Activated T-cell treated with anti-CD3 and anti-CD28 coated beads, Interleukin-2, amount 50 U/mL, for 1 hour (primary cell): ENCODE measurements around the gene SEC24B.
"Not testable (repeated sequence)": the region's sequence is repeated elsewhere in the genome, so short reads cannot be mapped to it uniquely, and the experiment has no call there.

Experiments used
- DNase-seq: peaks from one replicate; pipeline ENCODE4 v3.0.0-alpha.2; 2020

SEC24B gene

GRCh38 chr4:109434007-109434971 is 674 bp downstream of the SEC24B start:
- DNase-seq: peak; percentile 46

DNA sequence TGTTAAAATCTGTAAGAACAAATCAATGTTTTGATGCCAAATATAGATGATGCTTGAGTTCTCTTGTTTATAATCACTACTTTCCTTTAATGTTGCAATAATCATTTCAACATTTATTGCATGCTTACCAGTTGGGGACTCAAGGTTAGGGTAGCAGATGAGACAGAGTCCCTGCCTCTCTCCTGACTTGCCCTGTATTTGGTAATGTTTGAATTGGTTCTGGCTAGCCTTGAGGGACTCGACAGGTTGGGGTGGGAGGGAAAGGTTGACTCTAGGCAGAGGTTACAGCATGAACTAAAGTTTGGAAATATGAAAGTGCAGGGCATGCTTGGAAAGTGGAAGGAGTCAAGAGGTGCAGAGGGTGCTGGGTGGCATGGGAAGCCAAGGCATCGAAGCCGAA is 2.0 kb downstream of the SEC24B start:
- no peak for DNase-seq

- no peak for DNase-seq
These were observed 2.9 kb downstream of the SEC24B start for GRCh38 chr4:109436504-109436903.

DNA sequence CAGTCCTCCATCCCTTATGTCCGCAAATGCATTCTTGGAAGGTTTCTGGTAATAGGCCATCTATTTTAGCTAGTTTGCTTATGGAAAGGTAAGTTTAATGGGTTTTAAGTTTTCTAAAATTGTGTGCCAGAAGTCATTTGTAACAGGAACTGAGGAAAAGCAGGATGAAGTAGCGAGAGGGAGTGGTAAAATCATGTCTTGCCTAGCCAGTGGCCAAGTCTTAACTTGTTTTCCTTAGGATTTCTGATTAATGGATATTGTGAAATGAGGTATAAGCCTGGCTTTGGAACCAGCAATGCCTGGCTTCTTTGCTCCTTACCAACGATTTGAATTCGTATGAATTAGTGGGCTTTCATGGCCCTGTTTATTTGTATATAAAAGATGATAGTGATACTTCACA is 7.3 kb downstream of the SEC24B start:
- no peak for DNase-seq

- DNase-seq: no peak
These were observed 8.3 kb downstream of the SEC24B start for GRCh38 chr4:109441862-109442458.

GRCh38 chr4:109444182-109444844 is 10.7 kb downstream of the SEC24B start:
- DNase-seq: no peak

- DNase-seq: no peak
These were observed 13.7 kb downstream of the SEC24B start for GRCh38 chr4:109447278-109447677.

DNA sequence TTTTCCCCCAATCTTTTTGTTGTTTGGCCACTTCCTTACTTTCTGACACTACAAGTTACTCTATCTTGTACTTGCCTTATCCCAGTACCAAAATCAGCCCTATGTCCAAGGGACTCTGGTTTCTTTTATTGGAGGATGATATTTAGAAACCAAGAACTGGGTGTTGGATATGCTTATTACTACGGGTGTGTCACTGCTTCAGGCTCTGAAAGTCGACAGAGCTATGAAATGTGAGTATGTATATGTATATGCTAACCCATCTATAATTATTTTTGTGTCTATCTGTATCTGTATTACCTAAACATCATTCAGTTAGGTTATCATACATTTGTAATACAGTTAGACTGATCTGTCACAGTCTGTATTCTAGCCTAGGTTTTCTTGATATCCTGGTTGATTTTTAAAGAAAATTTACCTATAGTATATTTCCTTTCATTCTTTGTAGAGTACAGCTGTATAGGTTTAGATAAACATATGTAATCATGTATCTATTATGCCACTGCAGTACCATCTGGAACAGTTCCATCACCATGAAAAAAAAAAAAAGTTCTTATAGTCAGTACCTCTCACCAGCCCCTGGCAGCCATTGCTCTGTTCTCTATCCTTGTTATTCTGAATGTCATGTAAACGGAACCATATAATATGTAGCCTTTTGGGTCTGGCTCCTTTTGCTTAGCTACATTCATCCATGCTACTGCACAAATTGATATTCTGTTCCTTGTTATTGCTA is 18.1 kb downstream of the SEC24B start:
- DNase-seq: no peak

GRCh38 chr4:109453110-109453509 is 19.5 kb downstream of the SEC24B start:
- not testable (repeated sequence) for DNase-seq

GRCh38 chr4:109462297-109462696 is 28.7 kb downstream of the SEC24B start:
- DNase-seq: no peak

DNA sequence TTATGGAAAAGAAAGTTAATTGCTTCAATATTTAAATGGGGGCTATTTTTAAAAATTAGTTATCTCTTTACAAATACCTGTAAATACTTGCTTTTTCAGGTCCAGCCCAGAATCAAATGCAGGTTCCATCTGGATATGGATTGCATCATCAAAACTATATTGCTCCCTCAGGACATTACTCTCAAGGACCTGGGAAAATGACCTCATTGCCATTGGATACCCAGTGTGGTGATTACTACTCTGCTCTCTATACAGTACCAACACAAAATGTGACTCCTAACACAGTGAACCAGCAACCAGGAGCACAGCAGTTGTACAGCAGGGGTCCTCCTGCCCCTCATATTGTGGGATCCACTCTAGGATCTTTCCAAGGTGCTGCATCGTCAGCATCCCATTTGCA is 29.2 kb downstream of the SEC24B start:
- DNase-seq: no peak

- no peak for DNase-seq
These were observed 31.5 kb downstream of the SEC24B start for GRCh38 chr4:109465069-109465468.

DNA sequence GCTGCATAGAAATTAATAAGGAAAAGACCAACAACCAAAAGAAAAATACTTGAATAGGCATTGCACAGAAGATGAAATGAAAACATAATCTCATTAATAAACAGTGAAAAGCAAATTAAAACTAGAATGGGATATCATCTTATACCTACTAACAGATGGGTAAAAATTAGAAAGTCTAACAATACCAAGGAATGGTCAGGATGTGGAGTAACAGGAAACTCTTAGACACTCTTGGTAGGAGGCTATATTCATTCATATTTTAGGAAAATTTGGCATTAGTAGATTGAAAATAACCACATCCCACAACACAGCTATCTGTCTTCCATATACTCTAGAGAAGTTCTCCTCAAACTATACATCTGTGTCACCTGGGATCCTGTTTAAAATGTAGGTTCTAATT is 36.3 kb downstream of the SEC24B start:
- DNase-seq: no peak

DNA sequence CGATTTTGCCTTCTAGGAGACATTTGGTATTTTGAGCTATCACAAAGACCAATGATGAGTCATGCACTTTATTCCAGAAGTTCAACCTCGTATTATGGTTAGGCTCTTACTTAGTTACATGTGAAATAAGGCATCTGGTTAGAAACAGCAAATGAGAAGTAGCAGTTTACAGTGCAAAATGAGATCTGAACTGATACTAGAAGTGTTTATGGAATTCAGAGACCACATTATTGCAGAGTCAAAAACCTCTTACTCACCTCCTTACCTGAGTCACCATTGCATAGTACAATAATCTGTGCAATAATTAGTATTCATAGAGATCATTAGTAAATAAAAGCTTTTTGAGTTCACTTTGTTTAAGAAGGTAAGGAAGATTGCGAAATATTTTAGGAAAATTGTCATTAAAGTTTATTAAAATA is 38.7 kb downstream of the SEC24B start:
- no peak for DNase-seq

DNA sequence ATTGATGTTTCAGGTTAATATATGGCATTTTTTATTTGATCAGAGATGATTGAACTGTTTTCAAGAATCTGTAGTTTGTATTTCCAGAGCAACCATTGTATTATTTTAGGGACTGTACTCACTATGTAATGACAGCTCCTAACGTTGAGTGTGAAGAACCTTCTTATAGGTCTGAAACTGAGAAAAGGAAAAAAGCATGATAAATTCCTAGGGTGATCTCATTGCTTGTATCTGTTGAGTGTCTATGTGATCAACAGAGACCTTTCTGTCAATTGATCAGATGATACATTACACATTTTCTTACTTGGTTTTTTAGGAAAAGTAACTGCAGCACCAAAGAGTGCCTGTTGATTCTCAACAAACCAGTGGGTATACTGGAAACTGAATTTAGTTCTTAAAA is 40.2 kb downstream of the SEC24B start:
- DNase-seq: no peak

DNA sequence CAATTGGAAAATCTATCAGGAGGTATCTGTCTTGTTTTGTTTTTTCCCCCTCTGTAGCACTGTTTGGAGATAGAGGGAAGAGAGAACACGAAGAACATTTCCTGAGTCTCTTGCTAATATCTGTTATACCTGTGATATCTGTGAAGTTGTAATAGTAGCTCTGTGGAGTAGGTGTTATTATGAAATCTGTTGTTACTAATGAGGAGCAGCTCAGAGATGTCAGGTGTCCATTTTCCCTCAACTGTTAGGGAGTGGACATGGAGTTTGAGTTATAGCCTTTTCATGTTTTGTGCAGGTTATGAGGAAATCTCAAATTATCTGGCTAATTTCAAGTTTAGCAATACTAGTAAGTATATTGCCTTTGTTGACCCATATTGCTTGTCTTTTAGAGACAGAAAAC is 52.4 kb downstream of the SEC24B start:
- DNase-seq: no peak

- no peak for DNase-seq
These were observed 60.9 kb downstream of the SEC24B start for GRCh38 chr4:109494563-109494962.

DNA sequence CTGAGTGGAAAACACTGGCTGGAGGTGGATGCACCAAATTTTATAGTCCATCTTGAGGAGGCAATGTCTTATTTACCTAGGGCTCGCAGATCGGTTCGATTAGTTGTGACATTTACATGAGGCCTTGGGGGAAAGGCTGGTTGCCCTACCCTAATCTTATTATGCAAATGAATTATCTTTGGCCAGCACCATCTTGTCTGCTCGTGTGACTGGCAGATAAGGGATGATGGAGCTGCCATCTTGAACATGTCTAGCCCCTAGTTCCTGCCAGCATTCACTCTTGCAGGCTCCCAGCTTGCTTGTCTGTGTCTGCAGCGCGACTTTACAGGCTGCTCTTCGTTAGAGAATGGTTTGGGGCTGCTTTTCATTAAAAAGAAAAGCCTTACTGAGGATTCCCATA is 61.9 kb downstream of the SEC24B start:
- DNase-seq: no peak

- no peak for DNase-seq
These were observed 63.3 kb downstream of the SEC24B start for GRCh38 chr4:109496875-109497274.

GRCh38 chr4:109497511-109497910 is 63.9 kb downstream of the SEC24B start:
- no peak for DNase-seq

- DNase-seq: no peak
These were observed 65.9 kb downstream of the SEC24B start for GRCh38 chr4:109499513-109499912.

DNA sequence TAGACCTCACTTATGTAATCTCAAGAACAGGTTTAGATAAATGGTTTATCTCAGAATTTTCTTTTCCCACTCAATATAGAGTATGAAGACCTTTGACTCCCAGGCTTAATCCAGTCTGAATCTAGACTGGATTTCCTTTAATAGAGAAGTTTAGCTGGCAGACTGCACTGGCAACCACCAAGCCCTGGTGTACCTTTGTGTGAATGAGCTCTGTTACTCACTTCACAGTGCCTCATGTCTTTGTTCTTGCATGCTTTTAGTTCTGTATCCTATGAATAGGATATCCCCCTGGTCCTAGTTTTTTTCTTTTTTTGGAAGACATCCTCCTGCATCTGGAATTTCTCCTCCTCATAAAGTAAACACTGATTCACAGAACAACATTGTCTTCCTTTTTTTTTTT is 73.3 kb downstream of the SEC24B start:
- DNase-seq: no peak

DNA sequence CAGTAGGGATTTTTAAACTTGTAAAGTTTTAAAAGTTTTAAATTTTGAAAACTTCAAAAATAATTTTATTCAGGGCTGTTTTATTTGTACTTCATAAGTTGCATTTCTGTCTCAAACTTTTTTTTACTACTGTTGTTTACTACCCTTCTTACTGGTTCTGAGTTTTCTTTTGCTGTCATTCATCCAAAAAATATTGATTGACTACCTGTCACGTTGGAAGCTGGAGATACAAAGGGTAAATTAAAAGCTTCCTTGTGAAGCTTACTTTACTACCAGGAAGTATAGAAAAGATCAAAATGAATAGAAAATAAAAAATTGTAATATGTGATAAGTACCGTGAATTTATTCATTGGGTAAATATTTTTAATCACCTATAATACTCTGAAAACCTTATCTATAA is 77.1 kb downstream of the SEC24B start:
- DNase-seq: no peak
